Aorta (tissue), 5 donors: ENCODE results near the gene GRIK4. TPM values are rescaled to one million over a fixed set of nuclear protein-coding genes. Genes with fewer than 3 reads are reported as not detected.
"Not testable (repeated sequence)": the region's sequence is repeated elsewhere in the genome, so short reads cannot be mapped to it uniquely, and the experiment has no call there.

ENCODE experiments used
- ATAC-seq: fragments of 200-7000 bp; cut with Tn5 transposase; one replicate; pipeline ENCODE4 v1.9.1; 2022; ENCODE audit warnings: moderate library complexity; ENCODE audit not compliant: low FRiP score
- DNase-seq, 2 donors: peaks; one replicate each; pipeline ENCODE4 v3.0.0-alpha.2; 2020
- H3K27ac ChIP-seq, 2 donors: one replicate each; pipeline ENCODE4 v1.5.1; 2013; ENCODE audit warnings: low read length in 2 of 2, mild to moderate bottlenecking in 2 of 2, moderate library complexity in 2 of 2, control low read depth in 1 of 2, inconsistent platforms in 1 of 2, low read depth in 1 of 2
- H3K27me3 ChIP-seq, 2 donors: one replicate each; pipeline ENCODE4 v1.6.1; 2013; ENCODE audit warnings: control low read depth in 1 of 2, low read length in 1 of 2, mild to moderate bottlenecking in 1 of 2, moderate library complexity in 1 of 2; ENCODE audit not compliant: insufficient read depth in 2 of 2, control insufficient read depth in 1 of 2
- H3K36me3 ChIP-seq, 2 donors: one replicate each; pipeline ENCODE4 v1.6.1; 2013; ENCODE audit warnings: control low read depth in 1 of 2, low read length in 1 of 2, mild to moderate bottlenecking in 1 of 2; ENCODE audit not compliant: insufficient read depth in 2 of 2, control insufficient read depth in 1 of 2
- H3K4me1 ChIP-seq, 2 donors: one replicate each; pipeline ENCODE4 v1.6.1; 2013; ENCODE audit warnings: low read length in 2 of 2, control low read depth in 1 of 2, mild to moderate bottlenecking in 1 of 2, moderate library complexity in 1 of 2; ENCODE audit not compliant: insufficient read depth in 2 of 2, control insufficient read depth in 1 of 2
- H3K4me3 ChIP-seq, 2 donors: one replicate each; pipeline ENCODE4 v1.5.1; 2013; ENCODE audit warnings: low read length in 2 of 2, control low read depth in 1 of 2, mild to moderate bottlenecking in 1 of 2
- H3K9me3 ChIP-seq: one replicate; pipeline ENCODE4 v1.6.1; 2013; ENCODE audit warnings: mild to moderate bottlenecking, low read length; ENCODE audit not compliant: control insufficient read depth
- WGBS, 2 donors: extraction: QIAGEN DNeasy Blood & Tissue Kit; methylation state at CpG; one replicate each; pipeline ENCODE4 v1.1.7; 2013; 5-methylcytosine and 5-hydroxymethylcytosine counted together
- intact Hi-C, 2 donors: fragments of 100-400 bp; cut with DNase I; formaldehyde crosslinking; loops; one replicate each; pipeline versions ENCODE4 v1.14.2 to v1.15.0; 2022
- polyA plus RNA-seq, 2 donors: library from polyadenylated mRNA; stranded (reverse); fragments of 200-250 nt; gene quantifications; one replicate each; pipeline ENCODE4 v1.2.3, GENCODE V29; 2013
- total RNA-seq, 2 donors: library from RNA; stranded (reverse); fragmentation: NEBNext Ultra II Directional; extraction: Animal tissue kit (Norgen Biotek cat#: 25700); gene quantifications; one replicate each; pipeline ENCODE4 v1.2.1, GENCODE V29; 2021
- donor health status: healthy with polysubstance abuse.
- donor health status: Bipolar disorder and iron deficiency.
- donor health status: DM: no; HTN: no; CAD: no.
- donor health status: DM: no; HTN: no; CAD: no.
- donor health status: DM: yes; HTN: yes; CAD: no.

Gene GRIK4
- total and polyA plus RNA-seq, 4 donors, result not detected

DNA sequence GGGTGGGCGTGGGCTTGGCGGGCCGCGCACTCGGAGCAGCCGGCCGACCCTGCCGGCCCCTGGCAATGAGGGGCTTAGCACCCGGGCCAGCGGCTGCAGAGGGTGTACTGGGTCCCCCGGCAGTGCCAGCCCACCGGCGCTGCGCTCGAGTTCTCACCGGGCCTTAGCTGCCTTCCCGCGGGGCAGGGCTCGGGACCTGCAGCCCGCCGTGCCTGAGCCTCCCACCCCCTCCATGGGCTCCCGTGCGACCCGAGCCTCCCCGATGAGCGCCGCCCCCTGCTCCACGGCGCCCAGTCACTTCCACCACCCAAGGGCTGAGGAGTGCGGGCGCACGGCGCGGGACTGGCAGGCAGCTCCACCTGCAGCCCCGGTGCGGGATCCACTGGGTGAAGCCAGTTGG, 510.2 kb downstream of the GRIK4 start:
- intact Hi-C loops, H3K36me3 ChIP-seq, ATAC-seq, H3K4me1 ChIP-seq, H3K4me3 ChIP-seq, H3K27ac ChIP-seq, H3K27me3 ChIP-seq, DNase-seq, H3K9me3 ChIP-seq: not testable (repeated sequence)
- 92 to 96% methylated on average over 30 to 36 of the region's 36 CpGs for WGBS, 2 donors

GRCh38 chr11:121023848-121024751, 512.6 kb downstream of the GRIK4 start, which contains the start of gene TBCEL:
Gene TBCEL (plus strand): TSS chr11:121024102. CDS start chr11:121045691, 21,589 bp downstream.
- WGBS, 2 donors, result 0 to 1% methylated on average over 38 to 54 of the region's 54 CpGs
- peak; percentile 95 for ATAC-seq

DNA sequence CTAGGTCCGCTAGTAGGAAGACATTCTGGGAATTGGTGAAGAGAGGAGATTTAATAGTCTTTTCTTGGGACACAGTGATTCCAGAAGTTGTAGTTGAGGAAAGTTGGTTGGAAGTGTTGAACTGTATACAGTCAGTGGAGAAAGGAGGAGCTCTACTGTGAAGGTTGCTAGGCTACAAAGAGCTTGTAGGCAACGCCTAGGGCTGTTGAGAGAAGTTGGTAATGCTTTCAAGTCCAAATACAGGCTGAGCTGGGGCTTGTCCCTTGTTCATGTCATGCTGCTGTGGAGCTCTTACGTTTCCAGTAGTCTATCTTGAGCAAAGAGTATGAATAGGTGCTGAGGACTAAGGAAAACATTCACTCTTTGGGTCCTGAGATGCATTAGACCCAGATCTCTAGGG, 513.4 kb downstream of the GRIK4 start:
- Histone ChIP-seq H3K36me3 (no peaks in the 10 kb centered on the region), H3K9me3 (no peaks in the 10 kb centered on the region), H3K4me3 (peak overlapping the region in 1 of 2 donors; percentile 74), H3K4me1 (peaks cover 2 to 5% of the 10 kb centered on the region in 2 donors), H3K27me3 (no peaks in the 10 kb centered on the region), H3K27ac (no peak overlapping the region)
- 58 to 59% methylated on average over 3 of the region's 3 CpGs for WGBS, 2 donors
- DNase-seq (no peak), ATAC-seq (no peak)
- intact Hi-C loops, result no loop called here

More at GRCh38 chr11:121023848-121024751, 512.6 kb downstream of the GRIK4 start, which contains the start of gene TBCEL:
- peak; percentile 88 to 94 for DNase-seq
- H3K27me3 ChIP-seq, result no peaks in the 10 kb centered on the region
- H3K4me3 ChIP-seq, result peak within 1 kb of the TSS; percentile 67 to 74
- peaks cover 2 to 5% of the 10 kb centered on the region in 2 donors for H3K4me1 ChIP-seq
- intact Hi-C loops, result no loop called here
- H3K9me3 ChIP-seq, result no peaks in the 10 kb centered on the region
- H3K27ac ChIP-seq, result no peak within 1 kb of the TSS
- H3K36me3 ChIP-seq, result no peaks in the 10 kb centered on the region

DNA sequence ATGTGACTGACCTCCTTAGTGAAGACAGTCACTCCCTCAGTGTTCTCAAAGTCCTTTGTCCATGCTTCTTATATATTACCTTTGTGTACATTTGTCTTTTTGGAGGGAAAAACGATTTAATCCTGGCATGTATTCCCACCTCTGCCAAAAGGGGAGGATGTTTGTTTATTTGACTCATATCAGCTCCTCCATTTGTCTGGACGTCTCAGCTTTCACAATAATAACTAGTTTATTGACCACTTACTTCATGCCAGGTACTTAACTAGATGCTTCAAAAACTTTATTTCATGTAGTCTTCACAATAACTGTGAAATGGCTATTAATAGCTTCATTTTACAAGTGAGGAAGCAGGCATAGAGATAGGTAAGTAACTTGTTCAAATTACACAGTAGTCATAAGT, 517.6 kb downstream of the GRIK4 start:
- intact Hi-C loops, result no loop called here
- Histone ChIP-seq H3K27ac (no peak overlapping the region), H3K36me3 (no peaks in the 10 kb centered on the region), H3K4me1 (peaks cover 0 to 2% of the 10 kb centered on the region in 2 donors), H3K4me3 (no peak overlapping the region), H3K9me3 (no peaks in the 10 kb centered on the region), H3K27me3 (no peaks in the 10 kb centered on the region)
- ATAC-seq (no peak), DNase-seq (no peak)
- 41 to 42% methylated on average over 2 of the region's 2 CpGs for WGBS, 2 donors

DNA sequence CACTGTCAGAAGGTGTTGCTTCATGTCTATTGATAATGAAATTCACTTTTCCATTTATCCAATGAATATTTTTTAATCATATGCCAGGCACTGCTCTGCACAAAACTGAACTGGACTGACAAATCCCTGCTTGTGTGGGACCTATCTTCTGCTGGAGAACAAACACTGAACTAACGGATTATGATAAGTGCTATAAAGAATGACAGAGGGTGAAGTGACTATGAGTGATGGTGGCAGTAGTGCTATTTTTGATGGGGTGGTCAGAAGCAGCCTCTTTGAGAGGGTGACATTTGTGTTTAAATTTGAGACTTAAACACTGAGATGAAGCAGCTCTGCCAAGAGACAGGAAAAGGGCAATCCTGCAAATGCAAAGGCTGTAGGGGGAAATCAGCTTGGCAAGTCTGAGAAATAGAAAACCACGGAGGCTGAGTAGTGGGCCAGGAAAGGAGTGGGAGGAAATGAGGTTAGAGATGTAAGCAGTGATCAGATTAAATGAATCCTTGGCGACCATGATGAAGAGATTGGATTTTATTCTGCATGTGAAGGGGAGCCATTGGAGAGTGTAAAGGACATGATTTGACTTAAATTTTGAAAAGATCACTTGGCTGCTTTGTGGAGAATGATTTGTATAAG, 518.4 kb downstream of the GRIK4 start:
- no peak overlapping the region for H3K27ac ChIP-seq
- no peaks in the 10 kb centered on the region for H3K27me3 ChIP-seq
- H3K4me3 ChIP-seq, result no peak overlapping the region
- WGBS, 2 donors, result 61 to 78% methylated on average over 3 of the region's 3 CpGs
- intact Hi-C loops, result no loop called here
- no peaks in the 10 kb centered on the region for H3K36me3 ChIP-seq
- H3K4me1 ChIP-seq, result no peaks in the 10 kb centered on the region
- DNase-seq, result no peak
- no peaks in the 10 kb centered on the region for H3K9me3 ChIP-seq
- ATAC-seq, result no peak

- intact Hi-C loops, result no loop called here
- no peak overlapping the region for H3K27ac ChIP-seq
- H3K4me3 ChIP-seq, result no peak overlapping the region
- no peaks in the 10 kb centered on the region for H3K36me3 ChIP-seq
- no peak for DNase-seq
- no peaks in the 10 kb centered on the region for H3K27me3 ChIP-seq
- H3K9me3 ChIP-seq, result no peaks in the 10 kb centered on the region
- no peaks in the 10 kb centered on the region for H3K4me1 ChIP-seq
- ATAC-seq, result no peak
- WGBS, 2 donors, result 95 to 97% methylated on average over 2 of the region's 2 CpGs
Measured at GRCh38 chr11:121031167-121031566, 519.6 kb downstream of the GRIK4 start.

- intact Hi-C loops, H3K9me3 ChIP-seq, H3K27ac ChIP-seq, H3K27me3 ChIP-seq, H3K4me3 ChIP-seq, DNase-seq, H3K4me1 ChIP-seq, H3K36me3 ChIP-seq, ATAC-seq: not testable (repeated sequence)
- WGBS, 2 donors, result 92 to 95% methylated on average over 3 to 4 of the region's 4 CpGs
Measured at GRCh38 chr11:121031648-121032047, 520.1 kb downstream of the GRIK4 start.

- DNase-seq (no peak), ATAC-seq (no peak)
- Histone ChIP-seq H3K9me3 (no peaks in the 10 kb centered on the region), H3K4me3 (no peak overlapping the region), H3K27me3 (no peaks in the 10 kb centered on the region), H3K36me3 (no peaks in the 10 kb centered on the region), H3K4me1 (no peaks in the 10 kb centered on the region), H3K27ac (no peak overlapping the region)
- intact Hi-C loops, result no loop called here
- WGBS, 2 donors, result 98 to 99% methylated on average over 3 of the region's 3 CpGs
Measured at GRCh38 chr11:121032546-121032945, 521.0 kb downstream of the GRIK4 start.
